Measurements from ENCODE around the gene XPC.
"Not testable (repeated sequence)": the region's sequence is repeated elsewhere in the genome, so short reads cannot be mapped to it uniquely, and the experiment has no call there.

The XPC gene

DNA sequence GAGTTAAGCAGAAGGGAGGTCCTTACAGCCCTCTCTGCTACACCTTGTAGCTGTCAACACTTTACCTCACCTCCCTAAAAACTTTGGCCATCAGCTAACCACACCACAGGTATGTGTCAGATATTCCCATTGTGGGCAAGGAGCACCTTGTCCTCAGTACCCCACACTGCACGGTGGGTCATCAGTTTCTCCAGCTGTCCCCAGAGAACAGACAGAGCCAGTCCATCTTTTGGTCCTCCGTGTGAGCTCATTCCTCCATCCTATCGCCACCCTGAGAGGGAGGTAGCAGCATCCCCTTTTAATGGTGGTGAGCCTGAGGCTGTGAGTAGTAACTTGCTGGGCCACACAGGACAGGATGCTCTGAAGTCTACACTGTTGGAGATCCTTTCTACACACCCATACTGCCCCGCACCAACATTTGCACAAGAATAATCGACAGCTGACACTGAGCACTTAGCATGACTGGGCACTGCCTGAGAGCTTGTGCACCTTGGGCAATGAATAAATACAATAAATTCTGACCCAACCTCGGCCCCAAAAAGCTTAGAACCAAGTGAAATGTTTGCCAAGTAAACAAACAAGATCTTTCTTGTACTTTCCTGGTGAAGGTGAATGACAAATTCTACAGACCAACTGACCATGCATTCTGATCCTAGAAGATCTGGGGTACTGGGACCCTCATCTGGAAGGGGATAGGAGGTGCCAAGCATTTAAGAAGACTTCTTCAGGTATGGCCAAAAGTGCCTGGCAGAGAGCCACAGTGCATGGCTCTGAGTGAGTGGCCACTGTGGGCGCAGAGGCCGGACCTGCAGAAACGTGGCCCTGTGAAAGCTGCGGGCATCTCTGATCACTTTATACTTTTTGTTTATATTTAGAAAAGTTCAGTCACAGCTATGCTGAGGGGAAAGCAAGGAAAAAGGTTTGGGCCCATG, 60.7 kb downstream of the XPC start:
- no peak for DNase-seq

DNA sequence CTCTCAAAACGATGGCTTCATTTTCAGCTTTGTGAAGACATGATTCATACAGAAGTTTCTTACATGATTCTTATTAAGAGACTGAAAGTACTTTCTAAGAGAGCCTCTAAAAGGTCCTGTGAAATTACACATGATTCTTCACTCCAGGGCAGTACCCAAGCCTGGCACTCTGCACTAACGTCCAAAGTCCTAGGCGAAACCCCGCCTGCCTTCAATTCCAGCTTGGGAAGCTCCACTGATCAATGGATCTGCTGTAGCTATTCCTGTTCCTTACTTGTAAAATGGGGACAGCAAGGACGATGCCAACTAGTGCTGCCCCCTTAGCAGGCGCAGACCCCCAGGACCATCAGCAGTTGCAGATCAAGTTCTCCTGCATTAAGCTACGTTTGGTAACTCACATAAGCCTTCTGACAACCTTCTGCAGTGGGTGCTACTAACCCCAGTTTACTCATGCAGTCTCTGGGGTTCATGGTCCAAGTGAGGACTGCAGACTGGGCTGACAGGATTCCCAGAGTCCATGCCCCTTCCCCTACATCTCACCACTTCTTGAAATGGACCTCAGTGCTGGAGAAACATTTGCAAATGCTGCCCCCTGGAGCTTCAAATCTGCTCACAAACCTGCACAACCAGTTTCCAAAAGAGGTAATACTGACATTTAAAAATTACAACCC, 64.3 kb downstream of the XPC start:
- DNase-seq: peak; percentile 8

DNA sequence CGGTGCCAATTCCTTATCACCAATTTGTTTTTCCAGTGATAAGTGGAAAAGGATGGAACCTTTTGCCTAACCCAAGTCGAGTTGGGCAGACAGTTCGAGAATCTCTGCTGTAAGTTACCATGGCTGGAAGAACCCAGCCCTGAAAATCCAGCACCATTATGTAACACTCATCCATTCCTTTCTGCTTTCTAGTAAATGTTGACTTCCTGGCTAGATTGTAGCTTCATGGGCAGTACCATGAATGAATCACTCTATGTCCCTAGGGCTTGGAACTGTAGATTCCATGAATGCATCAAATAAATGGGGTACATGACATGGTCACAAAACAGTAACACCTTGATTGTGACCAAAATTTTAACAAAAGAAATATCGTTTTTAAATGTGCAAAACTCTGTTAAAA, 67.7 kb downstream of the XPC start:
- DNase-seq: no peak

DNA sequence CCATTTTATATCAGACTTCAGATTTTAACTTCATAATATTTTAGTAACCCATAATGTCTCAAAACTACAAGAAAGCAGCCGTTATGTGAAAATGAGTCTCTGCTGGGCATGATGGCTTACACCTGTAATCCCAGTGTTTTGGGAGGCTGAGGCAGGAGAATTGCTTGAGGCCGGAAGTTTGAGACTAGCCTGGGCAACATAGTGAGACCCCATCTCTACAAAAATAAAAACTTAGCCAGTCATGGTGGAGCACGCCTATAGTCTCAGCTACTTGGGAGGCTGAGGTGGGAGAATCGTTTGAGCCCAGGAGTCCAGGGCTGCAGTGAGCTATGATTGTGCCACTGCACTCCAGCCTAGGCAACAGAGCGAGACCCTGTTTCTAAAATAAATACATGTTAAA, 68.6 kb downstream of the XPC start:
- not testable (repeated sequence) for DNase-seq

DNA sequence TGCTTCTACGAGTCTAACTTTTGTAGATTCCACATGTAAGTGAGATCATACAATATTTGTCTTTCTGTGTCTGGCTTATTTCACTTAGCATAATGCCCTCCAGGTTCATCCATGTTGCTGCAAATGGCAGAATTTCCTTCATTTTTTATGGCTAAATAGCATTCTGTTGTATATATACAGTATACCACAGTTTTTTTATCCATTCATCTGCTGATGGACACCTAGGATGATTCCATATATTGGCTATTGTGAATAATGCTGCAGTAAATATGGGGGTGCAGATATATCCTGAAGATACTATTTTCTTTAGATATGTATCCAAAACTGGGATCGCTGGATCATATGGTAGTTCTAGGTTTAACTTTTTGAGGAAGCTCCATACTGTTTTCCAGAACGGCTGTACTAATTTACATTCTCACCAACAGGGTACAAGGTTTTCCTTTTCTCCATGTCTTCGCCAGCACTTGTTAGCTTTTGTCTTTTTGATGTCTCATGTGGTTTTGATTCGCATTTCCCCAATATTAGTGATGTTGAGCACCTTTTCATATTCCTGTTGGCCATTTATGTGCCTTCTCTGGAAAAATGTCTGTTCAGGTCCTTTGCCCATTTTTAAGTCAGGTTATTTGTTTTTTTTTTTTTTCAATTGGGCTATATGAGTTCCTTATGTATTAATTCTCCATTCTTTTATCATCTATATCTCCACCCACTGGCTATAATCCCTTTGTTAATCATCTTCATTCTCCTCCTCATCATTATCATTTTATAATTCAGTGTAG, 80.6 kb downstream of the XPC start:
- no peak for DNase-seq

DNA sequence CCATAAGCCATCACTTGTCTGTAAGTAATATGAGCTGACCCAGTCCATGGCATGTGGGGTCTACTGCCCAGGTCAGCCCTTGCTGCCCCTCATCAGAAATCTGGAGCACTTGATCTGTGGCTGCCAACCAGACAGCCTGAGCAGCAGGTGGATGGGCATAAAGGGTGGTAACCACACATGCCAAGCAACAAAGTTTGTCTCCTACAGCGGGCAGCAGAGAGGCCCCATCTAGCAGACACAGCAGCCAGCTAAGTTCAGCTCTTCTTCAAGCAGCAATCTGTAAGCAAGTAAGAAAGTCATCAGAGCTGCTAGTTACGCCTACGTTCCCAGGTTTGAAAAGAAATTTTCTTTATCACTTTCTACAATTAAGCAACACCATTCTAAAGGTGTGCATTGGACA, 81.7 kb downstream of the XPC start:
- no peak for DNase-seq
